ENCODE measurements around the gene C9orf40.

DNA sequence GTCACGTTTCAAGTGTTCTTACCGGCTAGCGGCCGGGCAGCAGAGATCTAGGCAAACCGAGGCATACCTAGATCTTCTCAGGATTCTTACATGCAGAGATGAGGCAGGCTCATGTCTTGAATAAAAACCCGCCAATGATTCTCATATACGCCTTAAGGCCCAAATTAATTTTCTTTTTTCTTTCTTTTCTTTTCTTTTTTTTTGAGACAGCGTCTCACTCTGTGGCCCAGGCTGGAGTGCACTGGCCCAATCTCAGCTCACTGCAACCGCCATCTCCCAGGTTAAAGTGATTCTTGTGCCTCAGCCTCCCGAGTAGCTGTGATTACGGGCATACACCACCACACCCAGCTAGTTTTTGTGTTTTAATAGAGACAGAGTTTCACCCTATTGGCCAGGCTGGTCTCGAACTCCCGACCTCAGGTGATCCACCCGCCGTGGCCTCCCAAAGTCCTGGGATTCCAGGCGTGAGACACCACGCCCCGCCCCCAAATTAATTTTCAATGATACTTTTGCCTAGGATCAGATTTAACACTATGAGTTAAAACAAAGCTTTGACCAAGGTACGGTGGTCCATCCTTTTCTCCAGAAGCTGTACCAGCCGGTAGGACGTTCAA, 1.5 kb downstream of the C9orf40 start:
- TF ChIP-seq TAF1 (conservative IDR thresholded peaks at IDR 0.05) (no peak), SP1 (IDR thresholded peaks at IDR 0.05) (no peak), JUND (IDR thresholded peaks at IDR 0.05) (no peak)
- TF ChIP-seq, protein P1, sequence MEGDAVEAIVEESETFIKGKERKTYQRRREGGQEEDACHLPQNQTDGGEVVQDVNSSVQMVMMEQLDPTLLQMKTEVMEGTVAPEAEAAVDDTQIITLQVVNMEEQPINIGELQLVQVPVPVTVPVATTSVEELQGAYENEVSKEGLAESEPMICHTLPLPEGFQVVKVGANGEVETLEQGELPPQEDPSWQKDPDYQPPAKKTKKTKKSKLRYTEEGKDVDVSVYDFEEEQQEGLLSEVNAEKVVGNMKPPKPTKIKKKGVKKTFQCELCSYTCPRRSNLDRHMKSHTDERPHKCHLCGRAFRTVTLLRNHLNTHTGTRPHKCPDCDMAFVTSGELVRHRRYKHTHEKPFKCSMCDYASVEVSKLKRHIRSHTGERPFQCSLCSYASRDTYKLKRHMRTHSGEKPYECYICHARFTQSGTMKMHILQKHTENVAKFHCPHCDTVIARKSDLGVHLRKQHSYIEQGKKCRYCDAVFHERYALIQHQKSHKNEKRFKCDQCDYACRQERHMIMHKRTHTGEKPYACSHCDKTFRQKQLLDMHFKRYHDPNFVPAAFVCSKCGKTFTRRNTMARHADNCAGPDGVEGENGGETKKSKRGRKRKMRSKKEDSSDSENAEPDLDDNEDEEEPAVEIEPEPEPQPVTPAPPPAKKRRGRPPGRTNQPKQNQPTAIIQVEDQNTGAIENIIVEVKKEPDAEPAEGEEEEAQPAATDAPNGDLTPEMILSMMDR (IDR thresholded peaks at IDR 0.05; ENCODE audit: low read depth, low read length, missing input control), result no peak
- TF ChIP-seq, protein P2, sequence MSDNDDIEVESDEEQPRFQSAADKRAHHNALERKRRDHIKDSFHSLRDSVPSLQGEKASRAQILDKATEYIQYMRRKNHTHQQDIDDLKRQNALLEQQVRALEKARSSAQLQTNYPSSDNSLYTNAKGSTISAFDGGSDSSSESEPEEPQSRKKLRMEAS (IDR thresholded peaks at IDR 0.05), result no peak
